ENCODE data around the gene LIMCH1. TPM values are rescaled to one million over a fixed set of nuclear protein-coding genes. Genes with fewer than 3 reads are reported as not detected.

The LIMCH1 gene
- total RNA-seq, 1 donor: 9.0 TPM

DNA sequence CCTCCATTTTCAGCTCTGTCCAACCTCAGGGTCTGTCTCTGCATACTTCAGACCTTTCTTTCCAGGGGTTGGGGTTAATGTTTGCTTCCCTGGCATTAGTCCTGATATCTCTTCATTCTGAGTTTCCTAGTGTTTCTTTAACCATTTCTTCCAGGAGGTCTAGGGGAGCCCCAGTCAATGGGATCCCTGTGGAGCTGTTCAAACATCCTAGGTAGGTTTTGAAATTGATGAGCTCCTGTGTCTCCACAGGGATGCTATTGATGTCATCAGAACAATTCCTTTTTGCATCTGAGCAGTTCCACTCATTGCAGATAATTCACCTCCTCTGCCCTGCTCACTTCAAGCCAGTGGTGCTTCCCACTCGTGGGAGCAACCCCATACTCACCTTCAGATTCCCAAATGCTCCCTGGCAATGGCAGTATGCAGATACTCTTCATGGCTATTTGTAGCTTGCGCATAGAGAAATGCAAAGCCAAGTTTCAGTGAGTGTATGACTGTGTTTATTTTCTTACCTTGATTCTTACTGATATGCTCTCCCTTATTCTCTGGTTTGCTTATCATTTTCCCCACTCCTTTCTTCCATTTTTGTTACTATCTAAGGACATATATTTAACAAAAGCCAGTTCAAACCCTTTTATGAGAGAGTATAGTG, 33.7 kb upstream of the LIMCH1 start:
- Histone ChIP-seq H4K20me1 (ENCODE audit: insufficient read depth, low read length) (no peaks in the 10 kb centered on the region), H3K4me1 (ENCODE audit: insufficient read depth, low read length) (peaks cover 8% of the 10 kb centered on the region), H3K27me3 (ENCODE audit: insufficient read depth, low read length) (no peaks in the 10 kb centered on the region), H3K9me3 (ENCODE audit: low read depth, low read length) (no peaks in the 10 kb centered on the region), H3K4me3 (ENCODE audit: insufficient read depth, low read length) (no peak overlapping the region), H3K36me3 (ENCODE audit: insufficient read depth, low read length) (no peaks in the 10 kb centered on the region), H2AFZ (ENCODE audit: low read length) (no peak overlapping the region), H3K79me2 (ENCODE audit: insufficient read depth, low read length) (no peaks in the 10 kb centered on the region), H3K27ac (ENCODE audit: low read depth, low read length) (no peak overlapping the region), H3K4me2 (ENCODE audit: insufficient read depth, low read length) (no peak overlapping the region)
- DNase-seq (ENCODE audit: insufficient read length, low spot score, missing footprints): no peak
- TF ChIP-seq, protein P1, sequence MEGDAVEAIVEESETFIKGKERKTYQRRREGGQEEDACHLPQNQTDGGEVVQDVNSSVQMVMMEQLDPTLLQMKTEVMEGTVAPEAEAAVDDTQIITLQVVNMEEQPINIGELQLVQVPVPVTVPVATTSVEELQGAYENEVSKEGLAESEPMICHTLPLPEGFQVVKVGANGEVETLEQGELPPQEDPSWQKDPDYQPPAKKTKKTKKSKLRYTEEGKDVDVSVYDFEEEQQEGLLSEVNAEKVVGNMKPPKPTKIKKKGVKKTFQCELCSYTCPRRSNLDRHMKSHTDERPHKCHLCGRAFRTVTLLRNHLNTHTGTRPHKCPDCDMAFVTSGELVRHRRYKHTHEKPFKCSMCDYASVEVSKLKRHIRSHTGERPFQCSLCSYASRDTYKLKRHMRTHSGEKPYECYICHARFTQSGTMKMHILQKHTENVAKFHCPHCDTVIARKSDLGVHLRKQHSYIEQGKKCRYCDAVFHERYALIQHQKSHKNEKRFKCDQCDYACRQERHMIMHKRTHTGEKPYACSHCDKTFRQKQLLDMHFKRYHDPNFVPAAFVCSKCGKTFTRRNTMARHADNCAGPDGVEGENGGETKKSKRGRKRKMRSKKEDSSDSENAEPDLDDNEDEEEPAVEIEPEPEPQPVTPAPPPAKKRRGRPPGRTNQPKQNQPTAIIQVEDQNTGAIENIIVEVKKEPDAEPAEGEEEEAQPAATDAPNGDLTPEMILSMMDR (IDR thresholded peaks at IDR 0.05; ENCODE audit: extremely low read depth, low read depth, low read length): no peak

DNA sequence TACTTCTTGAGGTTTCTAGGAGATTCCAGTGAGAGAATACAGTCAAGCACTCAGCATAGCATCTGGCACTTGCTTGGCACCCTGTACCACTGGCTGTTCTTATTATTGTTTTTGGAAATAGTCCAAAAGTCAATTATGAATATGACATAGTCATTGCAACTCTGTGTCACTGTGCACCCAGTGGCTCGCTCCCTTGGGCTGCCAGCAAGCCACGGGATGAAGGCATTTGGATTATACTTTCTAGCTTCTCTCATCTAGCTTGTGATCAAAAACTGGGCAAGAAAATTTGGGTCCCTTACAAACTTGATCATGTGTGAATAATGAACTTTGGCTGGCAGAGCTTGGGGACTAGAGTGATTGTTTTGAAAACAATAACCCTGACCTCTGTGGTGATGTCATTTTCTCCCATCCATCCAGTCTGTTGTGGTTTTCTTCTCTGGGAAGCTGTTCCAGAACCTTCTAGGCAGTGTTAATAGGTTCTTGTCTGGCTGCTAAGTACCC, 32.7 kb upstream of the LIMCH1 start:
- Histone ChIP-seq H2AFZ (ENCODE audit: low read length) (no peak overlapping the region), H3K9me3 (ENCODE audit: low read depth, low read length) (no peaks in the 10 kb centered on the region), H3K4me2 (ENCODE audit: insufficient read depth, low read length) (no peak overlapping the region), H3K36me3 (ENCODE audit: insufficient read depth, low read length) (no peaks in the 10 kb centered on the region), H3K4me1 (ENCODE audit: insufficient read depth, low read length) (peaks cover 8% of the 10 kb centered on the region), H3K27me3 (ENCODE audit: insufficient read depth, low read length) (no peaks in the 10 kb centered on the region), H3K27ac (ENCODE audit: low read depth, low read length) (peak overlapping the region; percentile 31), H4K20me1 (ENCODE audit: insufficient read depth, low read length) (no peaks in the 10 kb centered on the region), H3K4me3 (ENCODE audit: insufficient read depth, low read length) (no peak overlapping the region), H3K79me2 (ENCODE audit: insufficient read depth, low read length) (no peaks in the 10 kb centered on the region)
- DNase-seq (ENCODE audit: insufficient read length, low spot score, missing footprints): no peak
- TF ChIP-seq, protein P1 (IDR thresholded peaks at IDR 0.05; ENCODE audit: extremely low read depth, low read depth, low read length): no peak

DNA sequence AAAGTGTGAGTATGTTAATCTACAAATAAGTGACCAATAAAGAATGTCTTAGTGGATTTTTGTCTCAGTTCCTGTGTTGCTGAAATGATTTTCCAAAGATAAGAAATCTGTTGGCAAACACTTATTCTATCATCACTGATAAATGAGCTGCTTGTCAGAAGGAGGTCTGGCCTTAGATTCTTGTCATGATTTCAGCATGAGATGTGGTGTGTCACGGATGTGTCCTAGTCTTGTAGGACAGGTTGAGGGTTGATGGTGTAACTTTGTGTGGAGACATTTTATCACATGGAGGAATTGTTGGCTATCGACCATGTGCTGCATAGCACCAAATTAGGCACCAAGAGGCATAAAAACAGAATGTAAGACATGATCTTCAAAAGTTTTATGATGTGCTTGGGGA, 31.8 kb upstream of the LIMCH1 start:
- Histone ChIP-seq H3K79me2 (ENCODE audit: insufficient read depth, low read length) (no peaks in the 10 kb centered on the region), H3K9me3 (ENCODE audit: low read depth, low read length) (no peaks in the 10 kb centered on the region), H3K4me2 (ENCODE audit: insufficient read depth, low read length) (no peak overlapping the region), H2AFZ (ENCODE audit: low read length) (no peak overlapping the region), H4K20me1 (ENCODE audit: insufficient read depth, low read length) (no peaks in the 10 kb centered on the region), H3K4me1 (ENCODE audit: insufficient read depth, low read length) (peaks cover 8% of the 10 kb centered on the region), H3K36me3 (ENCODE audit: insufficient read depth, low read length) (no peaks in the 10 kb centered on the region), H3K27me3 (ENCODE audit: insufficient read depth, low read length) (no peaks in the 10 kb centered on the region), H3K27ac (ENCODE audit: low read depth, low read length) (no peak overlapping the region), H3K4me3 (ENCODE audit: insufficient read depth, low read length) (no peak overlapping the region)
- TF ChIP-seq, protein P1 (IDR thresholded peaks at IDR 0.05; ENCODE audit: extremely low read depth, low read depth, low read length): no peak
- no peak for DNase-seq (ENCODE audit: insufficient read length, low spot score, missing footprints)

DNA sequence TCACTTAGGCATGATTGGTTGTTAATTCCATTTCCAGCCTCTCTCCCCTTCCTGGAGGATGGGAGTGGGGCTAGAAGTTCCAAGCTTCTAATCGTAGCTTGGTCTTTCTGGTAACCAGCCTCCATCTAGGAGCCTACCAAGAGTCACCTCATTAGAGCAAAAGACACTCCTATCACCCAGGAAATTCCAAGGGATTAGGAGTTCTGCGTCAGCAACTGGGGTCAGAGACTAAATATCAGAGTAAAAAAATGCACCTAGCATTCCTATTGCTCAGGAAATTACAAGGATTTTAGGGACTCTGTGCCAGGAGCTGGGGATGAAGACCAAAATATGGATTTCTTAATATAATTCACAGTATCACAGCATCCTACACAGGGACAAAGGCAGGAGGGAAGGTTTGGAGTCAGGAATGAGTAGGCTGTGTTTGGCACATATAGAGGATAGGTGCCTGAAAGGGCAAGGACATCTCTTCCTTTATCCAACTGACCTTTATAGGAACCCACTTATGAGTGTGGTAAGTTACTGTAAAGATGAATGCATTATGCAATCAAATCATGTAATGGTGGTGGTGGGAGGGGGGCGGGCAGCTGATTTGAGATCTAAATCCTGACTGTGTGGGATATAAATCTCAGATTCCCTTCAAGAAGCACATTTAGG, 30.5 kb upstream of the LIMCH1 start:
- no peaks in the 10 kb centered on the region for H3K27me3 ChIP-seq (ENCODE audit: insufficient read depth, low read length)
- TF ChIP-seq, protein P1 (IDR thresholded peaks at IDR 0.05; ENCODE audit: extremely low read depth, low read depth, low read length): no peak
- no peaks in the 10 kb centered on the region for H4K20me1 ChIP-seq (ENCODE audit: insufficient read depth, low read length)
- no peak overlapping the region for H3K4me2 ChIP-seq (ENCODE audit: insufficient read depth, low read length)
- H3K9me3 ChIP-seq (ENCODE audit: low read depth, low read length): no peaks in the 10 kb centered on the region
- H3K4me1 ChIP-seq (ENCODE audit: insufficient read depth, low read length): peaks cover 8% of the 10 kb centered on the region
- H3K4me3 ChIP-seq (ENCODE audit: insufficient read depth, low read length): no peak overlapping the region
- no peak overlapping the region for H2AFZ ChIP-seq (ENCODE audit: low read length)
- no peak for DNase-seq (ENCODE audit: insufficient read length, low spot score, missing footprints)
- H3K79me2 ChIP-seq (ENCODE audit: insufficient read depth, low read length): no peaks in the 10 kb centered on the region
- H3K27ac ChIP-seq (ENCODE audit: low read depth, low read length): no peak overlapping the region
- no peaks in the 10 kb centered on the region for H3K36me3 ChIP-seq (ENCODE audit: insufficient read depth, low read length)

Data from osteoblast (primary cell).